Activated naive CD8-positive, alpha-beta T cell (primary cell): ENCODE data around the gene PADI3.
"Not testable (repeated sequence)": the region's sequence is repeated elsewhere in the genome, so short reads cannot be mapped to it uniquely, and the experiment has no call there.

Experiments used
- H3K27ac Mint-ChIP-seq: one replicate; pipeline ENCODE4 v1.8.0; 2021; ENCODE audit warnings: mixed read lengths
- H3K27me3 Mint-ChIP-seq: one replicate; pipeline ENCODE4 v1.8.0; 2021; ENCODE audit warnings: mixed read lengths
- H3K36me3 Mint-ChIP-seq: one replicate; pipeline ENCODE4 v1.8.0; 2021; ENCODE audit warnings: mixed read lengths
- H3K4me1 Mint-ChIP-seq: one replicate; pipeline ENCODE4 v1.8.0; 2021; ENCODE audit warnings: low read depth, mixed read lengths
- H3K4me3 Mint-ChIP-seq: one replicate; pipeline ENCODE4 v1.8.0; 2021; ENCODE audit warnings: mild to moderate bottlenecking, mixed read lengths
- H3K9me3 Mint-ChIP-seq: one replicate; pipeline ENCODE4 v1.8.0; 2021; ENCODE audit warnings: low read depth, mixed read lengths

PADI3 gene

GRCh38 chr1:17306921-17307320 lies 58.0 kb downstream of the PADI3 start:
- Mint-ChIP-seq H3K9me3 (peaks cover 11% of the 10 kb centered on the region), H3K27me3 (peaks cover 5% of the 10 kb centered on the region), H3K36me3 (peaks cover 4% of the 10 kb centered on the region), H3K27ac (no peak overlapping the region), H3K4me3 (no peak overlapping the region), H3K4me1 (no peaks in the 10 kb centered on the region)

GRCh38 chr1:17307329-17307728 lies 58.4 kb downstream of the PADI3 start:
- peaks cover 7% of the 10 kb centered on the region for H3K9me3 Mint-ChIP-seq
- H3K4me1 Mint-ChIP-seq = peaks cover 1% of the 10 kb centered on the region
- H3K27ac Mint-ChIP-seq = no peak overlapping the region
- H3K36me3 Mint-ChIP-seq = peaks cover under 1% of the 10 kb centered on the region
- H3K27me3 Mint-ChIP-seq = peaks cover 5% of the 10 kb centered on the region
- H3K4me3 Mint-ChIP-seq = no peak overlapping the region

GRCh38 chr1:17307946-17308345 lies 59.0 kb downstream of the PADI3 start, which contains the start of gene PADI4:
Gene PADI4 (plus strand): TSS chr1:17308197. CDS start chr1:17308223, 26 bp downstream.
- Mint-ChIP-seq H3K4me1 (peaks cover 4% of the 10 kb centered on the region), H3K36me3 (no peaks in the 10 kb centered on the region), H3K27ac (no peak within 1 kb of the TSS), H3K27me3 (peaks cover 5% of the 10 kb centered on the region), H3K4me3 (no peak within 1 kb of the TSS), H3K9me3 (peaks cover under 1% of the 10 kb centered on the region)

- no peaks in the 10 kb centered on the region for H3K36me3 Mint-ChIP-seq
- H3K9me3 Mint-ChIP-seq = no peaks in the 10 kb centered on the region
- H3K27ac Mint-ChIP-seq = no peak overlapping the region
- H3K27me3 Mint-ChIP-seq = peaks cover 5% of the 10 kb centered on the region
- H3K4me3 Mint-ChIP-seq = no peak overlapping the region
- H3K4me1 Mint-ChIP-seq = peaks cover 4% of the 10 kb centered on the region
Observed at GRCh38 chr1:17308593-17308992, 59.7 kb downstream of the PADI3 start.

- no peak overlapping the region for H3K4me3 Mint-ChIP-seq
- H3K27me3 Mint-ChIP-seq = peaks cover 5% of the 10 kb centered on the region
- H3K36me3 Mint-ChIP-seq = no peaks in the 10 kb centered on the region
- H3K9me3 Mint-ChIP-seq = no peaks in the 10 kb centered on the region
- peaks cover 4% of the 10 kb centered on the region for H3K4me1 Mint-ChIP-seq
- H3K27ac Mint-ChIP-seq = no peak overlapping the region
Observed at GRCh38 chr1:17309426-17310067, 60.6 kb downstream of the PADI3 start.

GRCh38 chr1:17310068-17310640 lies 61.3 kb downstream of the PADI3 start:
- no peaks in the 10 kb centered on the region for H3K9me3 Mint-ChIP-seq
- H3K27me3 Mint-ChIP-seq = peaks cover 5% of the 10 kb centered on the region
- no peak overlapping the region for H3K27ac Mint-ChIP-seq
- no peaks in the 10 kb centered on the region for H3K36me3 Mint-ChIP-seq
- peaks cover 4% of the 10 kb centered on the region for H3K4me1 Mint-ChIP-seq
- no peak overlapping the region for H3K4me3 Mint-ChIP-seq

GRCh38 chr1:17313530-17314309 lies 64.8 kb downstream of the PADI3 start:
- Mint-ChIP-seq H3K9me3 (no peaks in the 10 kb centered on the region), H3K36me3 (no peaks in the 10 kb centered on the region), H3K27me3 (peaks cover 6% of the 10 kb centered on the region), H3K27ac (no peak overlapping the region), H3K4me1 (peaks cover 4% of the 10 kb centered on the region), H3K4me3 (no peak overlapping the region)

- no peaks in the 10 kb centered on the region for H3K36me3 Mint-ChIP-seq
- H3K27ac Mint-ChIP-seq = no peak overlapping the region
- peaks cover 4% of the 10 kb centered on the region for H3K4me1 Mint-ChIP-seq
- no peaks in the 10 kb centered on the region for H3K9me3 Mint-ChIP-seq
- no peak overlapping the region for H3K4me3 Mint-ChIP-seq
- H3K27me3 Mint-ChIP-seq = peaks cover 6% of the 10 kb centered on the region
Observed at GRCh38 chr1:17314491-17314971, 65.6 kb downstream of the PADI3 start.

GRCh38 chr1:17315542-17316130 lies 66.7 kb downstream of the PADI3 start:
- Mint-ChIP-seq H3K27me3 (peaks cover 1% of the 10 kb centered on the region), H3K4me3 (no peak overlapping the region), H3K27ac (no peak overlapping the region)

GRCh38 chr1:17316704-17317103 lies 67.8 kb downstream of the PADI3 start:
- H3K9me3 Mint-ChIP-seq = no peaks in the 10 kb centered on the region
- no peak overlapping the region for H3K4me3 Mint-ChIP-seq
- peaks cover 3% of the 10 kb centered on the region for H3K27me3 Mint-ChIP-seq
- no peak overlapping the region for H3K27ac Mint-ChIP-seq
- no peaks in the 10 kb centered on the region for H3K36me3 Mint-ChIP-seq
- H3K4me1 Mint-ChIP-seq = peaks cover 4% of the 10 kb centered on the region

More at GRCh38 chr1:17315542-17316130, 66.7 kb downstream of the PADI3 start:
- H3K4me1 Mint-ChIP-seq = peaks cover 4% of the 10 kb centered on the region
- no peaks in the 10 kb centered on the region for H3K9me3 Mint-ChIP-seq
- no peaks in the 10 kb centered on the region for H3K36me3 Mint-ChIP-seq

GRCh38 chr1:17318262-17318661 lies 69.4 kb downstream of the PADI3 start:
- Mint-ChIP-seq H3K4me3 (no peak overlapping the region), H3K9me3 (no peaks in the 10 kb centered on the region), H3K27ac (no peak overlapping the region), H3K27me3 (peaks cover 3% of the 10 kb centered on the region), H3K36me3 (no peaks in the 10 kb centered on the region), H3K4me1 (no peaks in the 10 kb centered on the region)

- Mint-ChIP-seq H3K36me3 (no peaks in the 10 kb centered on the region), H3K27ac (no peak overlapping the region), H3K9me3 (peaks cover 3% of the 10 kb centered on the region), H3K4me3 (no peak overlapping the region), H3K27me3 (peaks cover 3% of the 10 kb centered on the region), H3K4me1 (no peaks in the 10 kb centered on the region)
Observed at GRCh38 chr1:17319561-17320350, 70.9 kb downstream of the PADI3 start.

- H3K9me3 Mint-ChIP-seq, H3K27me3 Mint-ChIP-seq, H3K36me3 Mint-ChIP-seq, H3K4me1 Mint-ChIP-seq, H3K4me3 Mint-ChIP-seq, H3K27ac Mint-ChIP-seq: not testable (repeated sequence)
Observed at GRCh38 chr1:17321857-17322390, 73.0 kb downstream of the PADI3 start.

GRCh38 chr1:17328855-17329254 lies 80.0 kb downstream of the PADI3 start:
- Mint-ChIP-seq H3K27ac (no peak overlapping the region), H3K4me1 (no peaks in the 10 kb centered on the region), H3K27me3 (peaks cover 7% of the 10 kb centered on the region), H3K36me3 (no peaks in the 10 kb centered on the region), H3K9me3 (peaks cover 5% of the 10 kb centered on the region), H3K4me3 (no peak overlapping the region)
